G401.6 (cell line): ENCODE measurements around the gene FMNL2.

Experiments
- FAIRE-seq: peaks from 2 replicates; lab custom pipeline; 2012; peaks lifted over from hg19 to GRCh38; lab: Jason Lieb, UNC

Gene FMNL2

DNA sequence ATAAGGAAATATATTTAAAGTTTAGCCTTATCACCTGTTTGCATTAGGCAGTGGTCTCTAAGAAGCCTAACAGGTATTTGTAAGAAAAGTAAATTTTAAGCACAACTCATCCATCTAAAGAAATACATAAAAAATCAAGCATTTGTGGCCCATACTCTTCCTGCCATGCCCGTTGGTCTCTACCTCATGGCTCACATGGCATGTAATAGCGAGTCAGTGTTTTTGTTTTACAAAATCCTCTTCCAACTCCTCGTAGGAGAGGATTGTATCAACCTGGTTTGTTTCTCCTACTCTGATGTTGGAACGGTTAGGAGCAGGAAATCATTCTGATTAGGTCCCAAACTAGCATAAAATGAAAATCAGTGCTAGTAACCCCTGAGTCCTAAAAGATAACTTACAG is 91.8 kb downstream of the FMNL2 start:
- FAIRE-seq: no peak

- no peak for FAIRE-seq
Measured at GRCh38 chr2:152427902-152428301, 92.9 kb downstream of the FMNL2 start.

DNA sequence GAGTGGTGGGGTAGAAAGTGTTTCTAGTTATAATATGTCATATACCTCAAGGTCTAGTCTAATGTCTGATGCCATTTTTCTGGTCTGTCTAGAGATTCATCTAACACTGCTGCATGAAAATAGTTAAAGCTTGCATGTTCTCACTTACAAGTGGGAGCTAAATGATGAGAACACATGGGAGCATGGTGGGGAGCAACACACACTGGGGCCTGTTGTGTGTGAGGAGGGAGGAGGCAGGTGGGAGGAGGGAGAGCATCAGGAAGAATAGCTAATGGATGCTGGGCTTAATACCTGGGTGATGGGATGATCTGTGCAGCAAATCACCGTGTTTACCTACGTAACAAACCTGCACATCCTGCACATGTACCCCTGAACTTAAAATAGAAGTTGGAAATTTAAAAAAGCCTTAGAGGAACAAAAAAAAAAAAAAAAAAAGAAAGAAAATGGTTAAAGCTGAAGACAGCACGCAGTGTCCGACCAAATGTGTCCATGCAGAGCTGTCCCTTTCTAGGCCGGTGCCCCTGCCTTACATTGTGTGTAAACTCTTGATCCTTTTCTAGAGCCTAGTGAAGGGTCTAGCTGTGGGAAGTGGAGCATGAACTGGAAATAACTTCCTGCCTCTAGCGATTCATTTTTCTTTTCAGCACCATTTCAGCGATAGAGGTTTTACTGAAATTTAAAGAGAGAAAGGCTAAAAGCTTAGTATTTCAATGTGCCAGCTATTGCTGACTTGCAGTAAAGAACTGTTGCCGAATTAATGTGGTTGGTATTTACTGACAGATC is 94.0 kb downstream of the FMNL2 start:
- FAIRE-seq: no peak

GRCh38 chr2:152430876-152431275 is 95.9 kb downstream of the FMNL2 start:
- no peak for FAIRE-seq

GRCh38 chr2:152431370-152432098 is 96.6 kb downstream of the FMNL2 start:
- no peak for FAIRE-seq

DNA sequence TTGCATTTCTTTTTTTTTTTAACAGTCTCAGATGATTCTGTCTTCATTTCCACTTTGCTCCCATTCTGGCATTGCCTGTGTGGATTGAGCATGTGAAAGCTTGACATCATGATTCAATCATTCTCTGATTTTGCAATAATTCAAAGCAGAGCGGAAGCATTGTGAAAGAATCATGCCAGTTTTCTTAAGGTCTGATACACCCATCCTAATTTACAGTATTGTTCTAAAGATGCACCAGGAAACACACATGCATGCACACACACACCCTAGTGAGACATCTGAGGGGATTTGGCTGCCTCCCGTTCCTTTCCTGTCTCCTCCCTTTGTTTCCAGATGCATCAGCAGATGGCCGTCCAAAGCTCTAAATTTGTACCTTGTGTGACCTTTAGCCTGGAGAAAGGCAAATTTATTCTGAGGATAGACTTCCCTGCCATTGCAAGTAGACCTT is 97.3 kb downstream of the FMNL2 start:
- FAIRE-seq: no peak

DNA sequence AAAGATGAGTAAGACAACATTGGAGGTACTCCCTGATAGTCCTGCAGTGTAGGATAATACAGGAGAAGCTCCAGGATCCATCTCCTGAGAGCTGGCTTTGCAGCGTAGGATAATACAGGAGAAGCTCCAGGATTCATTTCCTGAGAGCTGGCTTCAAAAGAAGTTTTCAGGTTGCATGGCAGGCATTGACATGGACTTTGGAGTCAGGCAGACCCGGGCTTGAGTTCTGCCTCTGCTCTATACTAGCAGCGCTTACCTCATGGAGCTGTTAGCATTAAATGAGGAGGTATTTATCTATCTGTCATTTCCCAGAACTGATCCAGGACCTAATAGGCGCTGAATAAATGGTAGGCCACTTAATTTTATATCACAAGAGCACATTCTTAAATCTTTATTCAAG is 97.8 kb downstream of the FMNL2 start:
- no peak for FAIRE-seq

DNA sequence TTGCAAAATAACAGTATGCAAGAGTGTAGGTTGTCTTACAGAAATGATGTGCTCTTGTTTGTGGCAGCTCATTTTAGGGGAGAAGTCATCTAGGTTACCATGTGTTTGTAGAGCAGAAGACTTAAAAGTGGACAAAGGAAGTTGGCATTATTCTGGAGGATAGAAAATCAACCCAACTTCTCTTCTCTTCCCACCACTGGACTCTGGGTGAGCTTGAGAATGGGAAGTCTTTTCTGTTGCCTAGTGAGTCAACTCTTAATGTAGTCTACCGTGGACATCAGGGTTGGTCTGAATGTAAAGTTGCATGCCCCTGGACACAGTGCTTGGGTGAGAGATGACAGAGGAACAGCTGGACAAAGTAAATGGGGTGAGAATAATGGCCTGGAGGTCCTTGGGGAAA is 98.3 kb downstream of the FMNL2 start:
- no peak for FAIRE-seq

- no peak for FAIRE-seq
Measured at GRCh38 chr2:152433791-152434190, 98.8 kb downstream of the FMNL2 start.

- no peak for FAIRE-seq
Measured at GRCh38 chr2:152434395-152435182, 99.6 kb downstream of the FMNL2 start.

DNA sequence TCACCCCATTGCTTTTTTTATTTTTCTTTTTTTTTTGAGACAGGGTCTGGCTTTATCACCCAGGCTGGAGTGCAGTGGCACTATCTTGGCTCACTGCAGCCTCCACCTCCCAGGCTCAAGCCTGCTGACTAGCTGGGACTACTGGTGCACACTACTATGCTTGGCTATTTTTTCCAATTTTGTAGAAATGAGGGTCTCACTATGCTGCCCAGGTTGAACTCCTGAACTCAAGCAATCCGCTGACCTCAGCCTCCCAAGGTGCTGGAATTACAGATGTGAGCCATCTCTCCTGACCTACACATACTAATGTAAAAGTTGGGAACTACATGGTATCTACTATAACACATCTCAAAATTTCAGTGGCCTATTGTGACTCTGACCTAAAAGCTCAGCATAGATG is 101.2 kb downstream of the FMNL2 start:
- FAIRE-seq: no peak

DNA sequence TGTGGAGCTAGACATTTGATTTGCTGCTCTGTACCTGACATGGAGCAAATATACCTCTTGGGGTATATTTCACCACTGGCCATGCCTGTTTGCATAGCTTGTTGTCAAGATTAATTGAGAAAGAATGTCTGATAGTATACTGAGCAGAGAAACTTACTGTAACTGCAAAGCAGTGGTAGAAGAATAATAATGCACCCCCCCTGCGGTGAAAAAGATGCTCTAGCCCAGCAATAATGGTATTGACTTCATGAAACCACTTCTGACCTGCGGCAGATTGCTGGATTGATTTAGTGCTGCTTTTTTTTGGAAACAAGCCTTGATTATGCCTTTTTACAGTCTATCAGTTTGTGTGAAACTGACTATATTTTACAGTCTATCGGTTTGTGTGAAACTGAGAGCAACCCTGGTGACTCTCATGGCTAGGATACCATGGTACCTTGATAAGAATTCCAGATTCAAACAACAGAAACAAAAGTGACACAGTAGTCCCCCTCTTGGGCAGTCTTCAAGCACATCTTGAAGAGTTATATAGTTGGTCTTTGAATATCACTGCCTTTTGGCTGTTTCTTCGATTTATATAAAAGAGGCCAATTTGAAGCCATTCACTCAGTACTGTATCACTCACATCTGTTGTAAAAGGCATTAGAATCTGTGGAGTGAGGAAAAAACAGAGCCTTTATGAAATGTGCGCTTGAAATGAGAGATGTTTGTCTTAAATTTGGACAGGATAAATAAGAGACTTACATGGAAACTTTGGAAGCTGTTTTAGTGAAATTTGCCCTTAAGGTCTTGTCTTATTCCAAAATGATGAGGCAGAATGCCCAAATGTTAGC is 102.5 kb downstream of the FMNL2 start:
- FAIRE-seq: no peak

DNA sequence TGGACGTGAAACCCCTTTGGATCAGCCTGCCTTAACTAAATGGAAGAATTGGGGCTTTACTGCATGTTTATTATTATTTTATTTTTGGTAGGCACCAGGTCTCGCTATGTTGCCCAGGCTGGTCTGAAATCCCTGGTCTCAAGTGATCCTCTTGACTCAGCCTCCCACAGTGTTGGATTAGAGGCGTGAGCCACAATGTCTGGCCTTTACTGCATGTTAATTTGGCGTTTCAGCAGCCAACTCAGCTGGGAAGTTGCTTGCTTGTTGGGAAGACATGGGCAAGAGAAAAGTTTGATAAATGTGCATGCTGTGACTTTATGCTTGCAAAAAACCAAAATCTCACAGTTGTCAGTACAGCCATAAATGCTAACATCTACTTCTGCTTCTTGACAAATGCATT is 105.1 kb downstream of the FMNL2 start:
- no peak for FAIRE-seq

- FAIRE-seq: no peak
Measured at GRCh38 chr2:152440460-152440859, 105.5 kb downstream of the FMNL2 start.

DNA sequence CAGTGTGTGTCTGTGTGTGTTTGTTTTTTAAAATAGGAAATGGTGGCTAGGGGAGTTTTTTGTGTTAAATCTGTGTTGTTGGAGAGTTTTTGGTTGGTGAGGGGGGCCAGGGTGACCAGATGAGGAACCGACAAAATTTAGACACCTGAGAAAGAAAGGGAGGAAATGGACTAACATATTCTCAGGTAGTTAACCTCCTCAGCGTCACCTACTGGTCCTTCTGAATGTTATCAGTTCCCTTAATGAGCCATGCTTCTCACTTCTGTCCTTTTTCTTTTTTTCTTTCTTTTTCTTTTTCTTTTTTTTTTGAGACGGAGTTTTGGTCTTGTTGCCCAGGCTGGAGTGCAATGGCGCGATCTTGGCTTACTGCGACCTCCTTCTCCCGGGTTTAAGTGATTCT is 107.0 kb downstream of the FMNL2 start:
- no peak for FAIRE-seq

GRCh38 chr2:152443771-152444170 is 108.8 kb downstream of the FMNL2 start:
- no peak for FAIRE-seq

DNA sequence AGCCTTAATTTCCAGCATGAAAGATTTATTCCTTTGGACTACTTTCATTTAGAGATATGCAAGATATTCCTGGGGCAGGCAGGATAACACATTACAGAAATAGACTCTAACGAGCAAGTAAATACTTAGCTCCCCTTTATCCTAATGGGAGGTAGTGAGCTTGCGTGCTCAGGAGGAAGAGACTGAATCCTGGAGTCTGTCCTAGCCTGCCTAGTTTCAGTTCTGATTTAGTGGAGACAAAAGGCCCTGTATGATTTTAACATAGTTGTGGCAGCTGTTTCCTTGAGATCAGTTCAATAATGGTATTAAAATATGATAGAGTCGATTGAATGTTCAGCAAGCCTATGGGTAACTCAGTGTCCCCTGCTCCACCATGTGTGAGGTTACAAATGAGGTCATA is 109.5 kb downstream of the FMNL2 start:
- FAIRE-seq: no peak

DNA sequence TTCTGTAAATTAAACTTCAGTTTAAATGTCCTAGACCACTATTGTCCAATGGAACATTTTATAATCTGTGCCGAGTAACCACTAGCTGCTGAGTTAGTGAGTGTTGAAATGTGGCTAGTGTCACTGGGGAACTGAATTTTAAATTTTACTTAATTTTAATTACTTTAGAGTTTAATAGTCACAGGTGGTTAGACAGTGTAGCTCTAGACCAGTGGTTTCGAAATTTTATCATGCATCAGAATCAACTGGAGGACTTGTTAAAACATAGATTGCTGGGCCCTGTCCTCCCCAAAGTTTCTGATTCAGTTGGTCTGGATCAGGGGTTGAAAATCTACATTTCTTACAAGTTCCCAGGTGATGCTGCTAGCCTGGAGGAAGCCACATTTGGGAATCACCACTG is 110.4 kb downstream of the FMNL2 start:
- no peak for FAIRE-seq

- FAIRE-seq: no peak
Measured at GRCh38 chr2:152445791-152446201, 110.8 kb downstream of the FMNL2 start.

GRCh38 chr2:152446213-152446612 is 111.2 kb downstream of the FMNL2 start:
- FAIRE-seq: no peak

DNA sequence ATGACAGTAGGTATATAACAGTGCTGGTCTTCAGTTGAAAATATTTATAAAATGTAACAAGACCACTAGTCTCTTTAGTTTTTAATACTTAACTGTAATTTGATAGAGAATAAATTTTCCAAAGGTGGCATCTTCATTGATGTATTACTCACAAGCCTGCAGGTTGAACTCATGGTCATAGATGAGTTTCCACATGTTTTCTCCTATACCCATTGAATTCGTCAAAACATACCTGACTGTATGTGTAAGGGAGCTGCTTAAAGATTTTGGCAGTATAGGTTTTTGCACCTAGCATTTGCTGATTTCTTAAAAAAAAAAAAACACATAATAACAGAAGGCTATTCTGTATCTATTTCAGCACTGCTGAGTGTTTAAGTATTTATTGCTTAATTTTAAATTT is 112.9 kb downstream of the FMNL2 start:
- no peak for FAIRE-seq

GRCh38 chr2:152448606-152449005 is 113.6 kb downstream of the FMNL2 start:
- FAIRE-seq: no peak
